HCT116 (cell line): ENCODE results near the gene SAC3D1. TPM values are rescaled to one million over a fixed set of nuclear protein-coding genes. Genes with fewer than 3 reads are reported as not detected.

Source experiments
- ATAC-seq: fragments of 200-7000 bp; cut with Tn5 transposase; 2 replicates; pipeline ENCODE4 v1.9.1; 2020; ENCODE audit warnings: mild to moderate bottlenecking, moderate library complexity
- BruUV-seq: library from RNA; stranded (reverse); fragments of 400-500 nt; replicated peaks from 2 replicates; lab custom pipeline; 2021; lab: Mats Ljungman, UMichigan
- CTCF ChIA-PET: fragments of 300-600 bp; sonication (Branson Sonifier 250); formaldehyde crosslinking; loops from one replicate; lab custom pipeline; 2021; ENCODE audit warnings: antibody characterized with exemption; lab: Charles Lee
- POLR2A ChIA-PET: fragments of 300-600, 350-600 bp; sonication (Branson Sonifier 250); formaldehyde crosslinking; loops from one replicate; lab custom pipeline; 2021; ENCODE audit warnings: antibody characterized with exemption; lab: Charles Lee
- RAD21 ChIA-PET, 2 experiments: fragments of 300-600 bp; sonication (Branson Sonifier 250); formaldehyde crosslinking; loops; one replicate each; lab custom pipeline; 2023; ENCODE audit warnings: low total read pairs in 2 of 2; ENCODE audit not compliant: uncharacterized antibody in 2 of 2, unreplicated experiment in 2 of 2, low non-redundant PET in 1 of 2; lab: Charles Lee
- DNase-seq: peaks from one replicate; pipeline ENCODE4 v3.0.0-alpha.2; 2010; ENCODE audit warnings: low read depth, low spot score
- H2AFZ ChIP-seq: fragments of 200-600 bp; shearing (Covaris generic), sonication (generic); 2 replicates; pipeline ENCODE4 v1.6.1; 2017; ENCODE audit warnings: low read depth, mixed run types, mixed read lengths, antibody characterized with exemption, low read length; ENCODE audit not compliant: poor library complexity, severe bottlenecking
- H3K27ac ChIP-seq: 2 replicates; pipeline ENCODE4 v1.5.1; 2012; ENCODE audit warnings: low read depth, low read length
- H3K27me3 ChIP-seq: fragments of 200-600 bp; sonication (generic); 2 replicates; pipeline ENCODE4 v1.6.1; 2016; ENCODE audit warnings: mixed run types, low read length, mixed read lengths; ENCODE audit not compliant: insufficient read depth
- H3K36me3 ChIP-seq, 2 experiments: fragments of 200-500 bp in 1 of 2; fragments of 200-600 bp in 1 of 2; sonication (Bioruptor generic) in 1 of 2; sonication (generic) in 1 of 2; 2 replicates each; pipeline versions ENCODE4 v1.5.1 to v1.6.1; 2014 to 2016; ENCODE audit warnings: low read length in 2 of 2, inconsistent platforms in 1 of 2, mixed read lengths in 1 of 2, mixed run types in 1 of 2; ENCODE audit not compliant: insufficient read depth in 2 of 2, control insufficient read depth in 1 of 2
- H3K4me1 ChIP-seq, 2 experiments: fragments of 200-600 bp in 1 of 2; sonication (generic) in 1 of 2; 2 replicates each; pipeline versions ENCODE4 v1.5.1 to v1.6.1; 2012 to 2017; ENCODE audit warnings: low read length in 2 of 2, inconsistent platforms in 1 of 2, mild to moderate bottlenecking in 1 of 2, mixed read lengths in 1 of 2, mixed run types in 1 of 2, moderate library complexity in 1 of 2; ENCODE audit not compliant: insufficient read depth in 2 of 2, control insufficient read depth in 1 of 2
- H3K4me2 ChIP-seq: fragments of 200-600 bp; sonication (generic); 2 replicates; pipeline ENCODE4 v1.6.1; 2017; ENCODE audit warnings: mixed run types, low read length, mixed read lengths
- H3K4me3 ChIP-seq, 2 experiments: fragments of 200-600 bp in 1 of 2; sonication (generic) in 1 of 2; replicated peaks in 1 of 2; 2 replicates each; pipeline ENCODE4 v1.5.1; 2011 to 2016; ENCODE audit warnings: low read length in 2 of 2, control low read depth in 1 of 2, low read depth in 1 of 2, mild to moderate bottlenecking in 1 of 2, mixed read lengths in 1 of 2, mixed run types in 1 of 2
- H3K79me2 ChIP-seq: fragments of 200-600 bp; sonication (generic); 2 replicates; pipeline ENCODE4 v1.6.1; 2017; ENCODE audit warnings: mild to moderate bottlenecking, mixed run types, low read length, moderate library complexity, mixed read lengths; ENCODE audit not compliant: insufficient read depth
- H3K9ac ChIP-seq: fragments of 200-600 bp; sonication (generic); 2 replicates; pipeline ENCODE4 v1.6.1; 2016; ENCODE audit warnings: low read length, mixed read lengths
- H3K9me2 ChIP-seq: fragments of 200-600 bp; sonication (generic), shearing (Covaris generic); 2 replicates; pipeline ENCODE4 v1.6.1; 2017; ENCODE audit warnings: mixed run types, mild to moderate bottlenecking, moderate library complexity; ENCODE audit not compliant: insufficient read depth
- H3K9me3 ChIP-seq, 2 experiments: fragments of 200-500 bp in 1 of 2; fragments of 200-600 bp in 1 of 2; sonication (Bioruptor generic) in 1 of 2; sonication (generic) in 1 of 2; 2 replicates each; pipeline ENCODE4 v1.6.1; 2014 to 2017; ENCODE audit warnings: low read length in 2 of 2, mixed read lengths in 2 of 2, inconsistent platforms in 1 of 2, low read depth in 1 of 2, mild to moderate bottlenecking in 1 of 2, mixed run types in 1 of 2, moderate library complexity in 1 of 2; ENCODE audit not compliant: control insufficient read depth in 1 of 2, insufficient read depth in 1 of 2
- H4K20me1 ChIP-seq: fragments of 200-600 bp; sonication (generic), shearing (Covaris generic); 2 replicates; pipeline ENCODE4 v1.6.1; 2017; ENCODE audit warnings: mixed run types, mild to moderate bottlenecking, moderate library complexity; ENCODE audit not compliant: insufficient read depth
- ATF3 ChIP-seq: IDR thresholded peaks from 2 replicates; pipeline ENCODE4 v1.6.1; 2012
- CEBPB ChIP-seq: IDR thresholded peaks from 2 replicates; pipeline ENCODE4 v1.6.1; 2012; ENCODE audit warnings: low read depth
- ELF1 ChIP-seq: IDR thresholded peaks from 2 replicates; pipeline ENCODE4 v1.6.1; 2012; ENCODE audit warnings: low read depth, borderline replicate concordance
- EZH2 ChIP-seq: fragments of 200-600 bp; sonication (generic); IDR thresholded peaks from 2 replicates; pipeline ENCODE4 v1.6.1; 2017; ENCODE audit warnings: antibody characterized with exemption, mixed run types
- FOSL1 ChIP-seq: IDR thresholded peaks from 2 replicates; pipeline ENCODE4 v1.6.1; 2012; ENCODE audit warnings: low read depth
- JUND ChIP-seq: IDR thresholded peaks from 2 replicates; pipeline ENCODE4 v1.6.1; 2012
- POLR2A ChIP-seq: IDR thresholded peaks from 2 replicates; pipeline ENCODE4 v1.7.0; 2011; ENCODE audit warnings: borderline replicate concordance; ENCODE audit not compliant: insufficient read depth, insufficient read length; ENCODE audit errors: extremely low read depth
- POLR2AphosphoS5 ChIP-seq: IDR thresholded peaks from 2 replicates; pipeline ENCODE4 v1.6.1; 2011; ENCODE audit warnings: mild to moderate bottlenecking, low read depth, low read length, moderate library complexity
- RAD21 ChIP-seq: IDR thresholded peaks from 2 replicates; pipeline ENCODE4 v1.6.1; 2012; ENCODE audit warnings: low read depth, mild to moderate bottlenecking
- REST ChIP-seq: IDR thresholded peaks from 2 replicates; pipeline ENCODE4 v1.6.1; 2012; ENCODE audit warnings: low read depth
- SIN3A ChIP-seq: IDR thresholded peaks from 2 replicates; pipeline ENCODE4 v1.6.1; 2012; ENCODE audit warnings: low read depth
- SP1 ChIP-seq: IDR thresholded peaks from 2 replicates; pipeline ENCODE4 v1.6.1; 2012; ENCODE audit warnings: low read depth
- SRF ChIP-seq: IDR thresholded peaks from 2 replicates; pipeline ENCODE4 v1.6.1; 2012; ENCODE audit warnings: low read depth
- YY1 ChIP-seq: IDR thresholded peaks from 2 replicates; pipeline ENCODE4 v1.6.1; 2011; ENCODE audit warnings: low read length, low read depth, moderate library complexity, mild to moderate bottlenecking; ENCODE audit not compliant: insufficient replicate concordance; ENCODE audit errors: extremely low read depth
- ZBTB33 ChIP-seq: IDR thresholded peaks from 2 replicates; pipeline ENCODE4 v1.6.1; 2011; ENCODE audit warnings: mild to moderate bottlenecking, low read length, moderate library complexity; ENCODE audit not compliant: insufficient replicate concordance; ENCODE audit errors: extremely low read depth
- ZNF274 ChIP-seq: fragments of 200-500 bp; sonication (Bioruptor generic); IDR thresholded peaks from 2 replicates; pipeline ENCODE4 v1.6.1; 2014; ENCODE audit warnings: mild to moderate bottlenecking, low read depth, low read length, inconsistent platforms
- intact Hi-C: fragments of 100-400 bp; cut with micrococcal nuclease; formaldehyde crosslinking; loops from 2 replicates; pipeline ENCODE4 v1.10.0; 2022
- total RNA-seq: library from RNA; stranded (reverse); gene quantifications from one replicate; pipeline ENCODE4 v1.2.1, GENCODE V29; 2021; ENCODE audit not compliant: unreplicated experiment
- TF ChIP-seq, protein P1 (sequence below), 3 experiments: fragments of 200-600 bp in 1 of 3; sonication (generic) in 1 of 3; IDR thresholded peaks in 2 of 3; conservative IDR thresholded peaks in 1 of 3; 2 replicates each; pipeline ENCODE4 v1.5.1; 2012 to 2017; ENCODE audit warnings: low read depth in 2 of 3, low read length in 2 of 3, antibody characterized with exemption in 1 of 3, borderline replicate concordance in 1 of 3, control low read depth in 1 of 3, mild to moderate bottlenecking in 1 of 3, mixed read lengths in 1 of 3, mixed run types in 1 of 3, moderate library complexity in 1 of 3; ENCODE audit not compliant: insufficient read depth in 1 of 3
- TF ChIP-seq, protein P2 (sequence below): IDR thresholded peaks from 2 replicates; pipeline ENCODE4 v1.6.1; 2012

SAC3D1 gene
- total RNA-seq, 1 experiment from 2014 or later, result 36.9 TPM

GRCh38 chr11:65056999-65057398, 16.0 kb downstream of the SAC3D1 start (continued):
- TF ChIP-seq REST, result no peak

GRCh38 chr11:65057526-65057925, 16.5 kb downstream of the SAC3D1 start:
- ChIA-PET RAD21 (no interaction called here), POLR2A (no interaction called here), CTCF (no interaction called here)
- DNase-seq (no peak), ATAC-seq (no peak)
- Histone ChIP-seq H3K79me2 (no peaks in the 10 kb centered on the region), H3K4me1 (no peaks in the 10 kb centered on the region), H4K20me1 (no peaks in the 10 kb centered on the region), H3K9me2 (no peaks in the 10 kb centered on the region), H3K9me3 (no peaks in the 10 kb centered on the region), H3K27ac (no peak overlapping the region), H3K27me3 (no peaks in the 10 kb centered on the region), H3K4me3 (no peak overlapping the region), H2AFZ (no peak overlapping the region), H3K9ac (no peak overlapping the region), H3K36me3 (no peaks in the 10 kb centered on the region), H3K4me2 (no peak overlapping the region)
- intact Hi-C loops, result no loop called here
- BruUV-seq, result no TSS peak
- no peak for TF ChIP-seq SP1
- no peak for TF ChIP-seq JUND
- no peak for TF ChIP-seq EZH2
- TF ChIP-seq SIN3A, result no peak
- TF ChIP-seq, protein P1, sequence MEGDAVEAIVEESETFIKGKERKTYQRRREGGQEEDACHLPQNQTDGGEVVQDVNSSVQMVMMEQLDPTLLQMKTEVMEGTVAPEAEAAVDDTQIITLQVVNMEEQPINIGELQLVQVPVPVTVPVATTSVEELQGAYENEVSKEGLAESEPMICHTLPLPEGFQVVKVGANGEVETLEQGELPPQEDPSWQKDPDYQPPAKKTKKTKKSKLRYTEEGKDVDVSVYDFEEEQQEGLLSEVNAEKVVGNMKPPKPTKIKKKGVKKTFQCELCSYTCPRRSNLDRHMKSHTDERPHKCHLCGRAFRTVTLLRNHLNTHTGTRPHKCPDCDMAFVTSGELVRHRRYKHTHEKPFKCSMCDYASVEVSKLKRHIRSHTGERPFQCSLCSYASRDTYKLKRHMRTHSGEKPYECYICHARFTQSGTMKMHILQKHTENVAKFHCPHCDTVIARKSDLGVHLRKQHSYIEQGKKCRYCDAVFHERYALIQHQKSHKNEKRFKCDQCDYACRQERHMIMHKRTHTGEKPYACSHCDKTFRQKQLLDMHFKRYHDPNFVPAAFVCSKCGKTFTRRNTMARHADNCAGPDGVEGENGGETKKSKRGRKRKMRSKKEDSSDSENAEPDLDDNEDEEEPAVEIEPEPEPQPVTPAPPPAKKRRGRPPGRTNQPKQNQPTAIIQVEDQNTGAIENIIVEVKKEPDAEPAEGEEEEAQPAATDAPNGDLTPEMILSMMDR (IDR thresholded peaks at IDR 0.05 in 2 of 3, conservative IDR thresholded peaks at IDR 0.05 in 1 of 3; ENCODE audit: borderline replicate concordance in 1 of 3, insufficient read depth in 1 of 3, low read depth in 2 of 3, low read length in 2 of 3), result no peak
- no peak for TF ChIP-seq ZBTB33
- TF ChIP-seq YY1, result no peak
- no peak for TF ChIP-seq SRF
- no peak for TF ChIP-seq POLR2A
- no peak for TF ChIP-seq RAD21
- no peak for TF ChIP-seq ATF3
- no peak for TF ChIP-seq FOSL1
- TF ChIP-seq ZNF274, result no peak
- TF ChIP-seq CEBPB, result no peak
- no peak for TF ChIP-seq ELF1
- TF ChIP-seq, protein P2, sequence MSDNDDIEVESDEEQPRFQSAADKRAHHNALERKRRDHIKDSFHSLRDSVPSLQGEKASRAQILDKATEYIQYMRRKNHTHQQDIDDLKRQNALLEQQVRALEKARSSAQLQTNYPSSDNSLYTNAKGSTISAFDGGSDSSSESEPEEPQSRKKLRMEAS, result no peak
- TF ChIP-seq POLR2AphosphoS5, result no peak
